NOMO-1 treated with dmso at 0.1 percent for 144 hours (cell line): Measurements from ENCODE around the gene PNLDC1.
A peak's percentile ranks its signal among the peaks of the same experiment; 100 is the strongest.
"Not testable (repeated sequence)": the region's sequence is repeated elsewhere in the genome, so short reads cannot be mapped to it uniquely, and the experiment has no call there.

Experiments
- DNase-seq: peaks from one replicate; lab custom pipeline; 2025; ENCODE audit not compliant: unreplicated experiment; lab: John Stamatoyannopoulos, UW

The PNLDC1 gene

DNA sequence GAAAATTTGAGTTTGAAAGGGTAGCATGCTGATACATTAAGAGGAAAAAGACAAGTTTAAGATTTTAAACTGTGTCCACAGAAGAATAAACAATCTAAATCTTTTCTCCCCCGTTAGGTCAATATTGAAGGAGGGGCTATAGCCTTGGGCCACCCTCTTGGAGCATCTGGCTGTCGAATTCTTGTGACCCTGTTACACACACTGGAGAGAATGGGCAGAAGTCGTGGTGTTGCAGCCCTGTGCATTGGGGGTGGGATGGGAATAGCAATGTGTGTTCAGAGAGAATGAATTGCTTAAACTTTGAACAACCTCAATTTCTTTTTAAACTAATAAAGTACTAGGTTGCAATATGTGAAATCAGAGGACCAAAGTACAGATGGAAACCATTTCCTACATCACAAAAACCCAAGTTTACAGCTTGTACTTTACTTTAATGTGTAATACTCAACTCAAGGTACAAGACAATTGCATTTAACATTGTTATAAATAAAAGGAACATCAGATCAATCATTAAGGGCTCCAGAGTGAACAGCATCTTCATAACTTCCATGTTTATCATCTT is 21.5 kb upstream of the PNLDC1 start:
- no peak for DNase-seq

GRCh38 chr6:159788276-159788675 is 11.8 kb upstream of the PNLDC1 start:
- no peak for DNase-seq

- no peak for DNase-seq
Observed at GRCh38 chr6:159788753-159789376, 11.2 kb upstream of the PNLDC1 start.

DNA sequence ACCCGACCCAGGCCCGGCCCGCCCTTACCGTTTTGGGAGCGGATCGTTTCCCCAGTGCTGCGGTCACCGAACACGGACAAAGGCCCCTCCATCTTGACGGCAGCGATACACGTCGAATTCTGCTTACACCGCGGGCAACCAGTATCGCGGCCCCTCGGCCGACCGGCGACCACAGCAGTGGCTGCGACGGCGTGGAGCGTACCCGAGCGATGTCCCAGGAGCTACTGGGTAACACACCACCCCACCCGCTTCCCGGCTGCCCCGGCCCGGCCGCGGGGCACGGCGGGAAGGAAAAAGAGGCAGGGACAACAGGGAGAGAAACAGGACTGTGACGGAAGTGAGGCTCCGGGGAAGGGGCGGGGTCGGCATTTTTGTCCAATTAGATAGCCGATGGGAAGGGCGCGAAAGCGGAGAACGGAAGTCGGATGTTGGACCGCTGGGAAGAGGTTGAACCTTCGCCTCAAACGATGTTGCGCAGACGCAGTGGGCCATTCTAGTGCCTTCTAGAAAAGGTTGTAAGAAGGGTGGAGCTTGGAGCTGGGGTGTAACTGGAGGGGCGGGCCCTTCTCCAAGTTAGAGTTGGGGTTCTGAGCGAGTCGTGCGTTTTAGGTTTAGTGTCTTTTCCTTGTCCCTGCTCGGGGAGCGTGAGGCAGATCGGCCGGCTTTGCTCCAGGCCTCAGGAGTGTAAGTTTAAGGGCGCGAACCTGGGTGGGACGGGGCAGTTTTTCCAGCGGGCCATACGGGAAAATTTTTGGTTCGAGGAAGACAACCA is 10.5 kb upstream of the PNLDC1 start, which contains the start of gene TCP1:
TSS of gene TCP1 (minus strand) at position 226 of the 772 bp plus-strand sequence. CDS start at position 92, 134 bp downstream.
- DNase-seq = peak; percentile 99

DNA sequence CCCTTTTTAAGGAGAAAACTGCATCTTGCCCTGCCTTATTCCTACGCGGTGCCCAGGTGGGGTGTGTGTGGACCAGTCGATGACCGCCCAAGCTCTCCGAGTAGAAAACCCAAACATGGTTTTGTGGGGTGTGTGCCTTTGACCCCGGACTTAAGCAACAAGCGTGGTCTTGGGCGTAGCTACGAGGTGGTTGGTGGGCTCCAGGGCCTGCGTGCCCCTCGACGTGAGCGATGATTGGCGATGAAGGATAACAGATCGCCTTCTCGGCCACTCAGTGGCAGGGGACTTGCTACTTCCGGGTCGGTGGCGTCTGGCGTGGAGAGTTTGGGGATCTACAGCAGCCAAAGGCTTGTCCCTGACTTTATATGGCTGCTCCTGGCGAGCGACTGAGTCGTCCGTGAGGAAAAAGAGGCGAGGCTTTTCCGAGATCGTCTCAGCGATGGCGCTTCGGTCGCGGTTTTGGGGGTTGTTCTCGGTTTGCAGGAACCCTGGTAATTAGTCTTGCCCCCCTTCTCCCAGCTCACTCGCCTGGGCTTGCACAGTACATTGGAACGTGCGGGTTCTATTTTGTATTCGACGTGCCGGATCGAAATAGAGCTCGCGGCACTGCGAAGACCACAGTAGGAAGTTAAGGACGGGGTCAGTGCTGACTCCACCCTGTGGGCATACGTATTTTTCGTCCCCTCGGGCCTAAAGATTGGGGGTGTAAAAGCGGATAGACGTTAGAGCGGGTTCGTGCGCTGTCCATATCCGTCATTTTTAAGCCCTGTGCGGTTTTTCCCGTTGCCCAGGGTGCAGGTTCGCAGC is 9.7 kb upstream of the PNLDC1 start, which contains the start of gene MRPL18:
TSS of gene MRPL18 (plus strand) at position 319 of the 807 bp plus-strand sequence. CDS start at position 440, 121 bp downstream.
- DNase-seq = peak; percentile 98

GRCh38 chr6:159790956-159791598 is 9.0 kb upstream of the PNLDC1 start:
- DNase-seq = peak; percentile 48

GRCh38 chr6:159794976-159795375 is 5.1 kb upstream of the PNLDC1 start:
- DNase-seq = not testable (repeated sequence)

DNA sequence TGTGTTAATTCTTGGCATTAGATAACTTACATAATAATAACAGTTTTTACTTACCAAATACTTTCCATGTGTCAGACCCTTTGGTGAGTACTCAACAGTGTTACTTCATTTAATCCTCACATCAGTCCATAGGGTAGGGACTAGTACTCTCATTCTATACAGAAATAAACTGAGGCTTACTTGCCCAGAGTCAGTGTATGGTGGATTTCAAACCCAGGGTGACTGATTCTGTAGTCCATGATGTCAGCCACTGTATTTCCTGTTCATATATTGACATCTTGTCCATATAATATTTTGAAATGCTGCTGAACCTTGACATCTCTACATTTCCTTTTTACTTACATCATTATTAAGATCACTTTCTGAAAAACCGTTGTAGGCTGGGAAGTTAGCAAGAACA is 2.5 kb upstream of the PNLDC1 start:
- DNase-seq = no peak

DNA sequence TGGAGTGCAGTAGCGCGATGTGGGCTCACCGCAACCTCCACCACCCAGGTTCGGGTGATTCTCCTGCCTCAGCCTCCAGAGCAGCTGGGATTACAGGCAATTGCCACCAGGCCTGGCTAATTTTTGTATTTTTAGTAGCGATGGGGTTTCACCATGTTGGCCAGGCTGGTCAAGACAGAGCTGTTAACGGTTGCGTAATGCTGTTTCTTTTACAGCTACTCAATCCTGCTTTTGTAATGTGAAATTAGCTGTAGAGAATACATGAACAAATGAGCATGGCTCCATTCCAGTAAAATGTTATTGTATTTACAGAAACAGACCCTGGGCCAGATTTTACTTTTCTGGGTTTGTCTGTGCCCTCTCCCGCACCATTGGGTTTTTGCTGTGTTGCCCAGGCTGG is 1.9 kb downstream of the PNLDC1 start:
- DNase-seq = peak; percentile 16

DNA sequence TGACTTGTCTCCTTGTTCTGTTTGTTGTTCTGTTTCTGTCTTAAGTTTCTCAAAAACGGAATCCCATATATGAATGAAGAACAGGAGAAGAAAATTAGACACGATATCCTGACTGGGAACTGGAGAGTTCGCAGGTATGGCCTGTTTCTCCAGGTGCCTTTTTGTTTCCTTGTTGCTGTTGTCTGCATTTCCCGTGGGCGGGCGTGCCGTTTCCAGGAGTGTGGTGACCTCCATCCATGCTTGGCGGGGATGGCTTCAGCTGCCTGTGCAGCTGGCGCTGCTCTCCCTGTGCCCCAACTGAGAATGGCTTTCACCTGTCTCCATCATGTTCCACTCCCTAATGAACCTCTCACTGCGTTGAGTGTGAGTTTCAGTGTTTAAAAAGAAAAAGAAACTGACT is 4.4 kb downstream of the PNLDC1 start:
- DNase-seq = no peak

GRCh38 chr6:159805440-159806020 is 5.5 kb downstream of the PNLDC1 start:
- DNase-seq = no peak

DNA sequence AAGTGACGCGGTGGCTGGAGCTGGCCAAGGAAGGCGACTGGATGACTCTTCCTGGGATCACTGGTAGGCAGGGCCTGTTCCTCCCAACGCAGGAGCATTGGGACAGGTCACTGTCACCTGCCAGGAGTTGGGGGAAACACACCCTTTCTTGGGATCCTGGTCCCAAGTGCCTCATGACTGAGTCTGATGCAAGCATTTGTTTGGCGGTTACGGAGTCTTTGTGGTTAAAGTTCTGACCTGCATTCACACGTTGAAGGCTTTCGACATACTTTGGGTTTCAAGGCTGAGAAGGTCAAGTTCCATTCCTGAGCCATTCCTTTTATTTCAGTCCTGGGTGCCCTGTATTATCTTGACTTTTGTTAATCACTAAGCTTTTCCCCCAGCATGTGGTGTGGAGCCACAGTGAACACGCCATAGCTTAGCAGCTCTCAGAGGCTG is 6.0 kb downstream of the PNLDC1 start:
- peak; percentile 59 for DNase-seq

DNA sequence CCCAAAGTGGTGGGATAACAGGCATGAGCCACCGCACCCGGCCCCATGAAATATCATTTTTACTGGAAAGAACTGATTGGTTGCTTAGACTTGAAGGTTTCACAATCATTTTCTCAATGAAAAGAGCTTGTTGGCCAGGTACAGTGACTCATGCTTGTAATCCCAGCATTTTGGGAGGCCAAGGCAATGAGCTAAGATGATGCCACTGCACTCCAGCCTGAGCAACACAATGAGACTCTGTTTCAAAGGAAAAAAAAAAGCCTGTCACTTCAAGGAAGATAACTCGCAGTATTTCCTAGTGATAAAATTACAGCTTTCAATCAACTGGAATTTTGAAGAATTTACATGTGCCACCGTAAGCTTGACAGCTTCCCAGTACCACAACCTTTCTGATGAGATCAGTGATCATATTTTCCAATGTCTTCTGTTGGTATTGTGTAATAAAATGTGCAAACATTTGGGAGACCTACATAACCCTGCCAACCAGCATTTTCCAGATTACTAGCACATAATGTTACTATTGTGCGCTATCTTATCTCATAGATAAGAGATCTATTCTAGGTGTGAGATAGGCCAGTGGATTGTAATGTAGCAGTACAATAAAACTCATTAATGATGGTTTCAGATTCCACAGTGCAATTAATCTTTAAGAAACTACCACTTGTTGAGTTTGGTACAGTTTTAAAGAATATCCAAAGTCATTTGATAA is 7.2 kb downstream of the PNLDC1 start:
- DNase-seq = no peak

GRCh38 chr6:159808647-159809046 is 8.6 kb downstream of the PNLDC1 start:
- no peak for DNase-seq

- no peak for DNase-seq
Observed at GRCh38 chr6:159809149-159809548, 9.1 kb downstream of the PNLDC1 start.

DNA sequence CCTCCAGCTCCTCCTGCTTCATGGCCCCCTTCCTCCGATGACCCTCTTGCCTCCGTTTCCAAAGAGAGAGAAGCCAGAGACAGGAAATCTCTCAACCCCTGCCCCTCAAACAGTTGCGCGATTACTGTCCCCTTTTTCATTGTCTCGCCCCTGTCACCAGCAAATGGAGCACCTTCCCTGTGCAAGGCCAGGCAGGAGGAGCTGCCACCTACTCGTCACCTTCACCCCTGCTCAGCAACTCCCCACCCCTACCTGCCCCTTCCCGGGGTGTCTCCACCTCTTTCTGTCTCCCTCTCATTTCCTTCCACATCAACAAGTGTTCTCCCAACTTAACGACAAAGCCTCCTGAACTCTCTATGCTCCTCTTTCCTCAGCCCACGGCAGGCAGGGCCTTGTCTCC is 13.7 kb downstream of the PNLDC1 start:
- no peak for DNase-seq

- DNase-seq = no peak
Observed at GRCh38 chr6:159815410-159815809, 15.3 kb downstream of the PNLDC1 start.

GRCh38 chr6:159816775-159817174 is 16.7 kb downstream of the PNLDC1 start:
- DNase-seq = not testable (repeated sequence)

- DNase-seq = no peak
Observed at GRCh38 chr6:159817951-159818739, 18.1 kb downstream of the PNLDC1 start.
